ENCODE data around the gene KDM7A. TPM values are rescaled to one million over a fixed set of nuclear protein-coding genes. Genes with fewer than 3 reads are reported as not detected.

The KDM7A gene
- total and polyA plus RNA-seq, 10 of the 15 experiments (the other 5 are each of a cell fraction or from before 2014, with no cell fraction given), result 0.07 to 0.96 (median 0.74) TPM

GRCh38 chr7:140036224-140036962 lies 140.4 kb downstream of the KDM7A start:
- ATAC-seq, result peak; percentile 90
- peaks cover 3% of the 10 kb centered on the region; the same call in 1 of the 2 replicates for H4K20me1 ChIP-seq (ENCODE audit: control insufficient read depth, insufficient read depth)
- FAIRE-seq, result peak; percentile 31
- H2AFZ ChIP-seq (ENCODE audit: control insufficient read depth, low read depth, low read length), result no peak overlapping the region
- no peak overlapping the region for H3K9ac ChIP-seq (ENCODE audit: control insufficient read depth, insufficient read depth, low read length)
- ChIA-PET SMC1A (ENCODE audit: uncharacterized antibody, unreplicated experiment) (no interaction called here), RAD21 (ENCODE audit: unreplicated experiment) (no interaction called here), CTCF (no interaction called here), POLR2A (no interaction called here)
- BruUV-seq (replicated peaks), result no TSS peak
- no peak overlapping the region for H3K27ac ChIP-seq (ENCODE audit: control insufficient read depth, insufficient read depth)
- in situ Hi-C loops (cut with MboI), result no loop called here
- peak; percentile 17 for DNase-seq (ENCODE audit: low read depth, low spot score)
- no peaks in the 10 kb centered on the region for H3K27me3 ChIP-seq (replicated peaks in 1 of 2; ENCODE audit: control insufficient read depth in 2 of 2, insufficient read depth in 2 of 2, low read length in 1 of 2)
- intact Hi-C loops (cut with micrococcal nuclease; ENCODE audit: unreplicated experiment), result no loop called here
- TF ChIP-seq RUNX3 (IDR thresholded peaks at IDR 0.05; ENCODE audit: low read length) (peak; percentile 73), CBFB (IDR thresholded peaks at IDR 0.05; ENCODE audit: low read depth) (peak; percentile 37; the same call in 1 of the 2 replicates), NFXL1 (IDR thresholded peaks at IDR 0.05; ENCODE audit: borderline replicate concordance) (no peak), REST (IDR thresholded peaks at IDR 0.05; ENCODE audit: low read depth, low read length) (peak; percentile 61; the same call in 1 of the 2 replicates)
- WGBS (ENCODE audit: insufficient coverage, insufficient replicate concordance, low lambda C conversion rate, missing lambda C conversion rate), result 54% methylated on average over 11 of the region's 11 CpGs
- H3K4me2 ChIP-seq (ENCODE audit: control insufficient read depth, insufficient read depth), result no peak overlapping the region
- H3K4me1 ChIP-seq (ENCODE audit: control insufficient read depth, insufficient read depth, low read length), result peaks cover 4% of the 10 kb centered on the region
- no peaks in the 10 kb centered on the region for H3K79me2 ChIP-seq (ENCODE audit: control insufficient read depth, insufficient read depth, low read length)
- H3K4me3 ChIP-seq, result no peak overlapping the region
- H3K36me3 ChIP-seq (ENCODE audit: control insufficient read depth in 2 of 2, insufficient read depth in 2 of 2, low read length in 1 of 2), result peaks cover 3 to 10% of the 10 kb centered on the region in 2 experiments; a peak in 3 of 4 replicates
- H3K9me3 ChIP-seq (replicated peaks; ENCODE audit: control insufficient read depth, insufficient read depth, low read length), result no peaks in the 10 kb centered on the region

Data from GM12878 (cell line).